ENCODE data around the gene ASCL2. TPM values are rescaled to one million over a fixed set of nuclear protein-coding genes. Genes with fewer than 3 reads are reported as not detected.

The ASCL2 gene
- total RNA-seq, 1 donor from 2014 or later: not detected

- TF ChIP-seq EZH2 (IDR thresholded peaks at IDR 0.05): no peak
- peak; percentile 85 for TF ChIP-seq CTCF (IDR thresholded peaks at IDR 0.05)
- Histone ChIP-seq H3K27me3 (no peaks in the 10 kb centered on the region), H3K79me2 (ENCODE audit: low read depth) (no peaks in the 10 kb centered on the region), H3K4me3 (no peak overlapping the region), H3K4me2 (no peak overlapping the region), H3K27ac (no peak overlapping the region), H3K4me1 (no peaks in the 10 kb centered on the region), H3K9ac (no peak overlapping the region), H2AFZ (replicated peaks) (peak overlapping the region; percentile 40), H3K9me3 (ENCODE audit: low read depth) (no peaks in the 10 kb centered on the region), H3F3A (ENCODE audit: low read depth) (no peaks in the 10 kb centered on the region), H4K20me1 (ENCODE audit: low read depth) (no peaks in the 10 kb centered on the region), H3K36me3 (no peaks in the 10 kb centered on the region)
- no peaks in the 10 kb centered on the region for H3K36me3 Mint-ChIP-seq
- H3K4me3 Mint-ChIP-seq: no peak overlapping the region
- peak; percentile 89 for DNase-seq (ENCODE audit: low spot score)
- peaks cover 8% of the 10 kb centered on the region for H3K27me3 Mint-ChIP-seq (ENCODE audit: insufficient read depth, low read depth)
- no peak overlapping the region for H3K27ac Mint-ChIP-seq
- H3K9me3 Mint-ChIP-seq: no peaks in the 10 kb centered on the region
- H3K4me1 Mint-ChIP-seq: peaks cover 15% of the 10 kb centered on the region
Observed at GRCh38 chr11:2305140-2305778, 34.9 kb upstream of the ASCL2 start.

GRCh38 chr11:2304506-2305139 lies 34.2 kb upstream of the ASCL2 start:
- no peak for DNase-seq (ENCODE audit: low spot score)
- no peaks in the 10 kb centered on the region for H3K79me2 ChIP-seq (ENCODE audit: low read depth)
- no peak overlapping the region for H3K27ac ChIP-seq
- H3K9me3 Mint-ChIP-seq: no peaks in the 10 kb centered on the region
- peaks cover 15% of the 10 kb centered on the region for H3K4me1 Mint-ChIP-seq
- H3K27ac Mint-ChIP-seq: no peak overlapping the region
- H3K36me3 Mint-ChIP-seq: no peaks in the 10 kb centered on the region
- no peak overlapping the region for H2AFZ ChIP-seq (replicated peaks)
- no peaks in the 10 kb centered on the region for H4K20me1 ChIP-seq (ENCODE audit: low read depth)
- H3K4me2 ChIP-seq: no peak overlapping the region
- no peaks in the 10 kb centered on the region for H3K9me3 ChIP-seq (ENCODE audit: low read depth)
- H3K27me3 ChIP-seq: no peaks in the 10 kb centered on the region
- H3K36me3 ChIP-seq: no peaks in the 10 kb centered on the region
- no peak for TF ChIP-seq EZH2 (IDR thresholded peaks at IDR 0.05)
- no peak for TF ChIP-seq CTCF (IDR thresholded peaks at IDR 0.05)
- TF ChIP-seq EZH2phosphoT487 (IDR thresholded peaks at IDR 0.05): no peak
- no peak overlapping the region for H3K4me3 ChIP-seq
- peaks cover 8% of the 10 kb centered on the region for H3K27me3 Mint-ChIP-seq (ENCODE audit: insufficient read depth, low read depth)
- no peak overlapping the region for H3K9ac ChIP-seq
- no peaks in the 10 kb centered on the region for H3K4me1 ChIP-seq
- H3K4me3 Mint-ChIP-seq: no peak overlapping the region
- H3F3A ChIP-seq (ENCODE audit: low read depth): no peaks in the 10 kb centered on the region

- Histone ChIP-seq H2AFZ (replicated peaks) (no peak overlapping the region), H3K4me2 (no peak overlapping the region), H3K9ac (no peak overlapping the region), H3F3A (ENCODE audit: low read depth) (no peaks in the 10 kb centered on the region), H3K27ac (no peak overlapping the region), H3K4me3 (no peak overlapping the region), H3K9me3 (ENCODE audit: low read depth) (no peaks in the 10 kb centered on the region), H3K79me2 (ENCODE audit: low read depth) (no peaks in the 10 kb centered on the region), H4K20me1 (ENCODE audit: low read depth) (no peaks in the 10 kb centered on the region), H3K36me3 (no peaks in the 10 kb centered on the region), H3K4me1 (no peaks in the 10 kb centered on the region), H3K27me3 (no peaks in the 10 kb centered on the region)
- Mint-ChIP-seq H3K27ac (peak overlapping the region; percentile 76), H3K4me3 (no peak overlapping the region), H3K9me3 (no peaks in the 10 kb centered on the region), H3K27me3 (ENCODE audit: insufficient read depth, low read depth) (peaks cover 10% of the 10 kb centered on the region), H3K4me1 (peaks cover 15% of the 10 kb centered on the region), H3K36me3 (no peaks in the 10 kb centered on the region)
- TF ChIP-seq EZH2phosphoT487 (IDR thresholded peaks at IDR 0.05) (no peak), EZH2 (IDR thresholded peaks at IDR 0.05) (no peak), CTCF (IDR thresholded peaks at IDR 0.05) (no peak)
- no peak for DNase-seq (ENCODE audit: low spot score)
Observed at GRCh38 chr11:2303627-2304505, 33.5 kb upstream of the ASCL2 start.
